PC-9 (cell line): Measurements from ENCODE around the gene HOXA4.

Experiments
- EZH2 ChIP-seq: fragments of 200-600 bp; sonication (generic); IDR thresholded peaks from 2 replicates; pipeline ENCODE4 v1.8.0; 2017; ENCODE audit warnings: antibody characterized with exemption, low read depth
- TF ChIP-seq, protein P1 (sequence below): fragments of 200-600 bp; sonication (generic); conservative IDR thresholded peaks from 2 replicates; pipeline ENCODE4 v1.6.1; 2017; ENCODE audit warnings: mixed run types, antibody characterized with exemption, mild to moderate bottlenecking, moderate library complexity

GRCh38 chr7:27145914-27146412 lies 15.4 kb upstream of the HOXA4 start:
- TF ChIP-seq, protein P1, sequence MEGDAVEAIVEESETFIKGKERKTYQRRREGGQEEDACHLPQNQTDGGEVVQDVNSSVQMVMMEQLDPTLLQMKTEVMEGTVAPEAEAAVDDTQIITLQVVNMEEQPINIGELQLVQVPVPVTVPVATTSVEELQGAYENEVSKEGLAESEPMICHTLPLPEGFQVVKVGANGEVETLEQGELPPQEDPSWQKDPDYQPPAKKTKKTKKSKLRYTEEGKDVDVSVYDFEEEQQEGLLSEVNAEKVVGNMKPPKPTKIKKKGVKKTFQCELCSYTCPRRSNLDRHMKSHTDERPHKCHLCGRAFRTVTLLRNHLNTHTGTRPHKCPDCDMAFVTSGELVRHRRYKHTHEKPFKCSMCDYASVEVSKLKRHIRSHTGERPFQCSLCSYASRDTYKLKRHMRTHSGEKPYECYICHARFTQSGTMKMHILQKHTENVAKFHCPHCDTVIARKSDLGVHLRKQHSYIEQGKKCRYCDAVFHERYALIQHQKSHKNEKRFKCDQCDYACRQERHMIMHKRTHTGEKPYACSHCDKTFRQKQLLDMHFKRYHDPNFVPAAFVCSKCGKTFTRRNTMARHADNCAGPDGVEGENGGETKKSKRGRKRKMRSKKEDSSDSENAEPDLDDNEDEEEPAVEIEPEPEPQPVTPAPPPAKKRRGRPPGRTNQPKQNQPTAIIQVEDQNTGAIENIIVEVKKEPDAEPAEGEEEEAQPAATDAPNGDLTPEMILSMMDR, result no peak
- TF ChIP-seq EZH2, result no peak
